Astrocyte (in vitro differentiated cells and primary cell): Measurements from ENCODE around the gene SPESP1.

Experiments used
- CTCF ChIP-seq: IDR thresholded peaks from 2 replicates; pipeline ENCODE4 v1.5.1; 2011; ENCODE audit warnings: low read depth, mild to moderate bottlenecking, inconsistent platforms, low read length, moderate library complexity; ENCODE audit not compliant: insufficient read depth
- EZH2 ChIP-seq: IDR thresholded peaks from 2 replicates; pipeline ENCODE4 v1.6.1; 2012; ENCODE audit warnings: mild to moderate bottlenecking, low read length, inconsistent platforms; ENCODE audit not compliant: insufficient read depth

- peak; percentile 96 for TF ChIP-seq CTCF
- TF ChIP-seq EZH2, result no peak
Observed at GRCh38 chr15:68924866-68925560, 5.3 kb upstream of the SPESP1 start.
